ENCODE measurements around the gene DYTN. TPM values are rescaled to one million over a fixed set of nuclear protein-coding genes. Genes with fewer than 3 reads are reported as not detected.

Gene DYTN
- total RNA-seq, 4 donors from 2014 or later = not detected

DNA sequence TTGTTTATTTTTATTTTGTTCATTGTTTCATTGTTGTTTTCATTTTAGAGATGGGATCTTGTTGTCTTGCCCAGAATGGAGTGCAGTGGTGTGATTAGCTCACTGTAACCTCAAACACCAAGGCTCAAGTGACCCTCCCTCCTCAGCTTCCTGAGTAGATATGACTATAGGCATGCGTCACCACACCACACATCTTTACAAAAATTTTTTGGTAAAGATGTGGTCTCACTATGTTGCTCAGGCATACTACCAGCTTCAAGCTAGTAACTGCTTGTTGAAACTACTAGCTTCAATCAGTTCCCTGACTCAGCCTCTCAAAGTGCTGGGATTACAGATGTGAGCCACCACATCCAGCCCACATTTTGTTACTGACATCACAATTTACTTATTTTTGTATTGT is 61.1 kb downstream of the DYTN start:
- WGBS, 2 donors = 74 to 87% methylated on average over 1 of the region's 1 CpG
- Histone ChIP-seq H3K36me3 (no peaks in the 10 kb centered on the region), H3K27me3 (no peaks in the 10 kb centered on the region), H3K9me3 (no peaks in the 10 kb centered on the region), H3K4me1 (no peaks in the 10 kb centered on the region), H3K4me3 (no peak overlapping the region), H3K27ac (no peak overlapping the region)
- intact Hi-C loops (cut with DNase I) = no loop called here
- TF ChIP-seq POLR2A (IDR thresholded peaks at IDR 0.05) (no peak), CTCF (IDR thresholded peaks at IDR 0.05) (no peak)
- no peak for DNase-seq

GRCh38 chr2:206647985-206648384 is 70.2 kb downstream of the DYTN start:
- no peak for DNase-seq
- intact Hi-C loops (cut with DNase I) = no loop called here
- H3K27ac ChIP-seq = no peak overlapping the region
- H3K9me3 ChIP-seq = no peaks in the 10 kb centered on the region
- no peaks in the 10 kb centered on the region for H3K4me1 ChIP-seq
- H3K27me3 ChIP-seq = peaks cover 0 to 14% (median 0%) of the 10 kb centered on the region in 4 donors
- 61 to 73% methylated on average over 1 of the region's 1 CpG for WGBS, 2 donors
- TF ChIP-seq POLR2A (IDR thresholded peaks at IDR 0.05) (no peak), CTCF (IDR thresholded peaks at IDR 0.05) (no peak)
- no peak overlapping the region for H3K4me3 ChIP-seq
- no peaks in the 10 kb centered on the region for H3K36me3 ChIP-seq

- H3K36me3 ChIP-seq = no peaks in the 10 kb centered on the region
- no peak for TF ChIP-seq POLR2A (IDR thresholded peaks at IDR 0.05)
- no peak for TF ChIP-seq CTCF (IDR thresholded peaks at IDR 0.05)
- 13 to 14% methylated on average over 16 to 21 of the region's 56 CpGs for WGBS, 2 donors
- no peak for DNase-seq
- no peak within 1 kb of the TSS for H3K4me3 ChIP-seq
- intact Hi-C loops (cut with DNase I) = no loop called here
- no peaks in the 10 kb centered on the region for H3K9me3 ChIP-seq
- peaks cover 0 to 51% (median 5%) of the 10 kb centered on the region in 4 donors for H3K27me3 ChIP-seq
- H3K27ac ChIP-seq = no peak within 1 kb of the TSS
- peaks cover 0 to 7% (median 0%) of the 10 kb centered on the region in 3 donors for H3K4me1 ChIP-seq
These were observed 75.8 kb downstream of the DYTN start, which contains the start of gene FAM237A for GRCh38 chr2:206642075-206643025. Gene FAM237A, plus strand, starts transcription at chr2:206642487. Its CDS starts 1,750 bp downstream, at chr2:206644237.

DNA sequence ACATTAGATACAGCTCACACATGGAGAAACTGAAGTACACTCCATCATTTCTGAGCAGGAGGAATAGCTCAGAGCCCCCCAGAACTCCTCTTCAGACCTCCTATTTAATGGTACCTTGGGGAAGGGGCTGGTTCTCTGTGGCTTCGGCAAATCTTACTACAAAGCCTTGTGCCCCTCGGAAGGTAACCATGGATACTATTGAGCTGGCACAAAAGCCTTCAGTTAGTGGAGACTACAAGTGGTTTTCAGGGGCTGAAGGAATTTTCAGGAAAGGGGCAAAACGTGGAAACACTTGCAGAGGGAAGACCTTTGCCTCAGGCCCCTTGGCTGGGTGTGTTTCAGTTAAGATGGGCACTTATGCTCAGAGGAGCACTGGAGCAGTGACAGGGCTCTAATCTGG is 77.0 kb downstream of the DYTN start:
- H3K27ac ChIP-seq = no peak overlapping the region
- WGBS, 2 donors = 32 to 46% methylated on average over 2 to 3 of the region's 3 CpGs
- H3K4me1 ChIP-seq = peaks cover 0 to 7% (median 0%) of the 10 kb centered on the region in 3 donors
- no peak overlapping the region for H3K4me3 ChIP-seq
- peaks cover 0 to 51% (median 5%) of the 10 kb centered on the region in 4 donors for H3K27me3 ChIP-seq
- H3K9me3 ChIP-seq = no peaks in the 10 kb centered on the region
- no peak for DNase-seq
- no peaks in the 10 kb centered on the region for H3K36me3 ChIP-seq
- TF ChIP-seq CTCF (IDR thresholded peaks at IDR 0.05) (no peak), POLR2A (IDR thresholded peaks at IDR 0.05) (no peak)
- intact Hi-C loops (cut with DNase I) = no loop called here

DNA sequence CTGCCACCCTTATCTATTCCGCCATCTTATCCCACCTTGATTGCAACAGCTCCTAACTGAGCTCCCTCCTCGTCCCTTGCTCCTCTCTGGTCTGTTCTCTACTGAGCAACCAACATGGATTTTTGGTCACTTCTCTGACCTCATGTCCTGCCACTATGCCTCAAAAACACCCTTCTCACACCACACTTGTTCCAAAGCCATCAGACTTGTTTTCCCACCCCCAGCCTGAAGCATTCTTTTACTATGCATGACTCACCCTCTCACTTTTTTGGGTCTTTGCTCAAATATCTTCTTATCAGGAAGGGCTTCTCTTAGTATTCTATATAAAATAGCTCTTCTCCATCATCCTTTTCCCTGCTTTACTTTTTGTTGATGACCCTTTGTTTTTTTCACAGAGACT is 78.6 kb downstream of the DYTN start:
- WGBS, 2 donors = 13 to 24% methylated on average over 2 of the region's 2 CpGs
- no peak for DNase-seq
- Histone ChIP-seq H3K9me3 (no peaks in the 10 kb centered on the region), H3K4me3 (no peak overlapping the region), H3K4me1 (peaks cover 0 to 7% (median 0%) of the 10 kb centered on the region in 3 donors), H3K27ac (no peak overlapping the region), H3K36me3 (no peaks in the 10 kb centered on the region), H3K27me3 (peaks cover 0 to 50% (median 5%) of the 10 kb centered on the region in 4 donors)
- intact Hi-C loops (cut with DNase I) = no loop called here
- TF ChIP-seq CTCF (IDR thresholded peaks at IDR 0.05) (no peak), POLR2A (IDR thresholded peaks at IDR 0.05) (no peak)

All from esophagus squamous epithelium (tissue), 5 donors.